GM15510 (cell line): ENCODE data around the gene ITGB3BP.

Experiments used
- POLR2A ChIP-seq: IDR thresholded peaks from 3 replicates; pipeline ENCODE4 v1.6.1; 2011; ENCODE audit warnings: borderline replicate concordance; ENCODE audit not compliant: insufficient read length; ENCODE audit errors: extremely low read depth

ITGB3BP gene

GRCh38 chr1:63458750-63459149, 64.3 kb downstream of the ITGB3BP start:
- no peak for TF ChIP-seq POLR2A

GRCh38 chr1:63454269-63454668, 68.8 kb downstream of the ITGB3BP start:
- TF ChIP-seq POLR2A = no peak

- TF ChIP-seq POLR2A = no peak
These were observed 69.8 kb downstream of the ITGB3BP start for GRCh38 chr1:63453232-63453631.

- no peak for TF ChIP-seq POLR2A
These were observed 72.6 kb downstream of the ITGB3BP start for GRCh38 chr1:63450416-63450815.

GRCh38 chr1:63448731-63449246, 74.2 kb downstream of the ITGB3BP start:
- no peak for TF ChIP-seq POLR2A

GRCh38 chr1:63442141-63442475, 80.9 kb downstream of the ITGB3BP start:
- no peak for TF ChIP-seq POLR2A

GRCh38 chr1:63435161-63435560, 87.9 kb downstream of the ITGB3BP start:
- TF ChIP-seq POLR2A = no peak

- TF ChIP-seq POLR2A = no peak
These were observed 93.7 kb downstream of the ITGB3BP start for GRCh38 chr1:63429281-63429680.

GRCh38 chr1:63428815-63429214, 94.2 kb downstream of the ITGB3BP start:
- no peak for TF ChIP-seq POLR2A

GRCh38 chr1:63423649-63424048, 99.4 kb downstream of the ITGB3BP start:
- no peak for TF ChIP-seq POLR2A

- no peak for TF ChIP-seq POLR2A
These were observed 104.9 kb downstream of the ITGB3BP start for GRCh38 chr1:63418101-63418500.

GRCh38 chr1:63414691-63415365, 108.2 kb downstream of the ITGB3BP start:
- no peak for TF ChIP-seq POLR2A

GRCh38 chr1:63413394-63413793, 109.6 kb downstream of the ITGB3BP start:
- no peak for TF ChIP-seq POLR2A

- TF ChIP-seq POLR2A = no peak
These were observed 112.0 kb downstream of the ITGB3BP start for GRCh38 chr1:63411066-63411465.

GRCh38 chr1:63408331-63408730, 114.7 kb downstream of the ITGB3BP start:
- TF ChIP-seq POLR2A = no peak

GRCh38 chr1:63407002-63407401, 116.0 kb downstream of the ITGB3BP start:
- TF ChIP-seq POLR2A = no peak

GRCh38 chr1:63405987-63406386, 117.0 kb downstream of the ITGB3BP start:
- no peak for TF ChIP-seq POLR2A

GRCh38 chr1:63405021-63405420, 118.0 kb downstream of the ITGB3BP start:
- TF ChIP-seq POLR2A = no peak

GRCh38 chr1:63403386-63403785, 119.6 kb downstream of the ITGB3BP start:
- TF ChIP-seq POLR2A = no peak
